Osteocyte (in vitro differentiated cells): ENCODE data around the gene DOK5. TPM values are rescaled to one million over a fixed set of nuclear protein-coding genes. Genes with fewer than 3 reads are reported as not detected.

ENCODE experiments used
- DNase-seq: peaks from one replicate; pipeline ENCODE4 v3.0.0; 2021; ENCODE audit warnings: mixed read lengths; ENCODE audit not compliant: unreplicated experiment; ENCODE audit errors: extremely low spot score
- H3K27ac Mint-ChIP-seq: one replicate; pipeline ENCODE4 v1.8.0; 2021; ENCODE audit warnings: mild to moderate bottlenecking, mixed read lengths; ENCODE audit not compliant: unreplicated experiment
- H3K27me3 Mint-ChIP-seq: one replicate; pipeline ENCODE4 v1.8.0; 2021; ENCODE audit warnings: mixed read lengths; ENCODE audit not compliant: unreplicated experiment
- H3K36me3 Mint-ChIP-seq: one replicate; pipeline ENCODE4 v1.8.0; 2021; ENCODE audit warnings: mixed read lengths; ENCODE audit not compliant: unreplicated experiment
- H3K4me1 Mint-ChIP-seq: one replicate; pipeline ENCODE4 v1.8.0; 2021; ENCODE audit warnings: mixed read lengths; ENCODE audit not compliant: unreplicated experiment
- H3K4me3 Mint-ChIP-seq: one replicate; pipeline ENCODE4 v1.8.0; 2021; ENCODE audit warnings: mild to moderate bottlenecking, moderate library complexity, mixed read lengths; ENCODE audit not compliant: unreplicated experiment
- H3K9me3 Mint-ChIP-seq: one replicate; pipeline ENCODE4 v1.8.0; 2021; ENCODE audit warnings: mixed read lengths; ENCODE audit not compliant: unreplicated experiment
- total RNA-seq: library from RNA; stranded (reverse); gene quantifications from 2 replicates; pipeline ENCODE4 v1.2.1, GENCODE V29; 2021
- TF ChIP-seq, protein P1 (sequence below): fragments of 200-600 bp; sonication (generic); IDR thresholded peaks from 2 replicates; pipeline ENCODE4 v1.5.0; 2021; ENCODE audit warnings: antibody characterized with exemption, mild to moderate bottlenecking, moderate library complexity

The DOK5 gene
- total RNA-seq, 1 donor from 2014 or later = 7.4 TPM

DNA sequence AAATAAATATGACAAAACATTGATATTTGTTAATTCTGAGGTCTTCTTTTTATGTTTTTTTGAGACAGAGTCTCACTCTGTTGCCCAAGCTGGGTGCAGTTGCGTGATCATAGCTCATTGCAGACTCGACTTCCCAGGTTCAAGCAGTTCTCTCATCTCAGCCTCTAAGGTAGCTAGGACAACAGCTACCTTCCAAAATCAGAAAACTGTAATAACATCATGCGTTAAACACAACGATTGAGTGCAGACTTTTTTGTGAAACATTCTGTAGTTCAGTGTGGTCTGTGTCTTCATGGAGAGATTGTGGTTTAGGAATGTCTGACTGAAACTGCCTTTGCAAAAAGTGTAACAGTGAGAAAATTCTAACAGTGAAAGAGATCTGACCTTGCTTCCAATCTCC lies 16.1 kb upstream of the DOK5 start:
- H3K27ac Mint-ChIP-seq = no peak overlapping the region
- no peak for DNase-seq
- no peak overlapping the region for H3K4me3 Mint-ChIP-seq
- no peaks in the 10 kb centered on the region for H3K4me1 Mint-ChIP-seq
- H3K27me3 Mint-ChIP-seq = peaks cover 6% of the 10 kb centered on the region
- no peaks in the 10 kb centered on the region for H3K36me3 Mint-ChIP-seq
- no peaks in the 10 kb centered on the region for H3K9me3 Mint-ChIP-seq
- TF ChIP-seq, protein P1, sequence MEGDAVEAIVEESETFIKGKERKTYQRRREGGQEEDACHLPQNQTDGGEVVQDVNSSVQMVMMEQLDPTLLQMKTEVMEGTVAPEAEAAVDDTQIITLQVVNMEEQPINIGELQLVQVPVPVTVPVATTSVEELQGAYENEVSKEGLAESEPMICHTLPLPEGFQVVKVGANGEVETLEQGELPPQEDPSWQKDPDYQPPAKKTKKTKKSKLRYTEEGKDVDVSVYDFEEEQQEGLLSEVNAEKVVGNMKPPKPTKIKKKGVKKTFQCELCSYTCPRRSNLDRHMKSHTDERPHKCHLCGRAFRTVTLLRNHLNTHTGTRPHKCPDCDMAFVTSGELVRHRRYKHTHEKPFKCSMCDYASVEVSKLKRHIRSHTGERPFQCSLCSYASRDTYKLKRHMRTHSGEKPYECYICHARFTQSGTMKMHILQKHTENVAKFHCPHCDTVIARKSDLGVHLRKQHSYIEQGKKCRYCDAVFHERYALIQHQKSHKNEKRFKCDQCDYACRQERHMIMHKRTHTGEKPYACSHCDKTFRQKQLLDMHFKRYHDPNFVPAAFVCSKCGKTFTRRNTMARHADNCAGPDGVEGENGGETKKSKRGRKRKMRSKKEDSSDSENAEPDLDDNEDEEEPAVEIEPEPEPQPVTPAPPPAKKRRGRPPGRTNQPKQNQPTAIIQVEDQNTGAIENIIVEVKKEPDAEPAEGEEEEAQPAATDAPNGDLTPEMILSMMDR = no peak

DNA sequence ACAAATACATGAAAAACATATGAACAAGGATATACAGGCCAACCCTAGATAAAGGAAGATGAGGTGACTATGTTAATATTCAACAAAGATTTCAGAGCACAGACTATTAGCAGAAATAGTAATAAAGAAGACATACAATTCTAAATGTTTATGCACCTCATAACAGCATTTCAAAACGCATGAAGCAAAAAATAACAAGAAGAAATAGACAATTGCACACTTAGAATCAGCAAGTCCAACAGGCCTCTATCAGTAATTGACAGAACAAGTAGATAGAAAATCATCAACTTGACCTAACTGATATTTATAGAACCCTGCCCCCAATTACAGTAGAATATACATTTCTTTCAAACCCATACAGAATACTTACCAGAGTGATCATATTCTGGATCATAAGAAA lies 11.4 kb upstream of the DOK5 start:
- H3K4me3 Mint-ChIP-seq = no peak overlapping the region
- no peaks in the 10 kb centered on the region for H3K36me3 Mint-ChIP-seq
- DNase-seq = no peak
- H3K27me3 Mint-ChIP-seq = peaks cover 4% of the 10 kb centered on the region
- no peak overlapping the region for H3K27ac Mint-ChIP-seq
- H3K9me3 Mint-ChIP-seq = no peaks in the 10 kb centered on the region
- no peaks in the 10 kb centered on the region for H3K4me1 Mint-ChIP-seq
- TF ChIP-seq, protein P1 = no peak

DNA sequence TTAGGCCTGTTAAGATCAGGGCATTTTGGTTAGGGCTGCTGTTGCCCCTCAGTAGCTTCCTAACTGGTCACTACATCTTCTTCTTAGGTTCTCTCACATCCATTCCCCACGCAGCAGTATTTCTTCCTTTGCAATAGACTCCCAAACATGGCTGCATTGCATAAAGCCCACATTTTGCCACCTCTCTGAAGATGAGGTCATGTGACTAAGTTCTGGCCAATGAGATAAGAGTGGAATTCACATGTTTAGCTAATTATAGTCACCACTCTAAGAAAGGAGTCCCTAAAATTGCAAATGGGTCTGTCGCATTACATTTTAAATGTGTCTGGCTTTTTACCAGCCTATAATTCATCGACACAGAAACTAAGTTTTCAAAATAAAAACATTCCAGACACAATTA lies 9.3 kb upstream of the DOK5 start:
- no peak for DNase-seq
- Mint-ChIP-seq H3K4me3 (no peak overlapping the region), H3K4me1 (no peaks in the 10 kb centered on the region), H3K27me3 (no peaks in the 10 kb centered on the region), H3K9me3 (no peaks in the 10 kb centered on the region), H3K36me3 (no peaks in the 10 kb centered on the region), H3K27ac (no peak overlapping the region)
- TF ChIP-seq, protein P1 = no peak

DNA sequence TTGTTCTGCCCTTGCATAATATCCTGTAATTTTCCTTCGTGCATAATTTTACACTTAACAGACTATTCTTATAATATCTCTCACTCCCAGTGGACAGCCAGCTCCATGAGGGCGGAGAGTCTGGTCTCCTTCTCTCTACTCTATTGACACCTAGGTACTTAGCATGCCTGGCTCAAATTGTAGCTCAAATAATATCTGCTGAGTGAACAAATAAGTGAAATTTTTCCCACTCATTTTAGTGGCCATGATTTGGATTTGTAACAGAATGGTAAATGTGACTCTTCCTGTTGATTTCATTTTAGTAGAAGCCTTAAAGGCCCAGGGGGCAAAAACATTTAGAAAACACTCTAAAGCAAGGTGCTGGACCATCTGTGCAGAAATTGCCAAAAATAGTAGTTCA lies 7.8 kb upstream of the DOK5 start:
- no peak overlapping the region for H3K4me3 Mint-ChIP-seq
- no peaks in the 10 kb centered on the region for H3K9me3 Mint-ChIP-seq
- H3K36me3 Mint-ChIP-seq = no peaks in the 10 kb centered on the region
- H3K27me3 Mint-ChIP-seq = no peaks in the 10 kb centered on the region
- DNase-seq = no peak
- no peaks in the 10 kb centered on the region for H3K4me1 Mint-ChIP-seq
- TF ChIP-seq, protein P1 = no peak
- no peak overlapping the region for H3K27ac Mint-ChIP-seq

DNA sequence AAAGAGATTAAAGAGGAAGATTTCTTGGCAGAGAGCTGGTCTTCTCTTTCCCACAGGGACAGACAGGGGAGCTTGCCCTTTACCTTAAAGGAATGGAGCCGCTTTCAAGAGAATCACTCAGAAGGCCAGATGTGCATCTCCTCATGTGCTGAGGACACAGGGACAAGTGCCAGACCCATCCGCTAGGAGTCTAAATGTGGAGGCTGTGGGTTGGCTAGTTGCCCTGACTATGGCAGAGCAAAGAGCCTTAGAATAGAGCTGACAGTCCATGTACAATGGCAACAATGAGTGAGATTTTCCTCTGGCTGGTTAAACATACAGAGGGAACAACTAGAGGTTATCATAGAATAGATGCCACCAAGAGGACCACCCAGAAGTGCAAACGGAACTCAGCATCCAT lies 7.3 kb upstream of the DOK5 start:
- no peak overlapping the region for H3K27ac Mint-ChIP-seq
- H3K36me3 Mint-ChIP-seq = no peaks in the 10 kb centered on the region
- TF ChIP-seq, protein P1 = no peak
- H3K27me3 Mint-ChIP-seq = no peaks in the 10 kb centered on the region
- H3K4me1 Mint-ChIP-seq = no peaks in the 10 kb centered on the region
- DNase-seq = no peak
- no peak overlapping the region for H3K4me3 Mint-ChIP-seq
- no peaks in the 10 kb centered on the region for H3K9me3 Mint-ChIP-seq
